ENCODE data around the gene ATP2A3.
"Not testable (repeated sequence)": the region's sequence is repeated elsewhere in the genome, so short reads cannot be mapped to it uniquely, and the experiment has no call there.

ATP2A3 gene

GRCh38 chr17:3991699-3992098, 27.5 kb upstream of the ATP2A3 start:
- DNase-seq (ENCODE audit: low read depth in 2 of 2): not testable (repeated sequence)

GRCh38 chr17:3990386-3991127, 26.3 kb upstream of the ATP2A3 start:
- no peak for DNase-seq (ENCODE audit: low read depth in 2 of 2)

GRCh38 chr17:3989041-3989886, 25.0 kb upstream of the ATP2A3 start:
- no peak for DNase-seq (ENCODE audit: low read depth in 2 of 2)

- DNase-seq (ENCODE audit: low read depth in 2 of 2): no peak
Observed at GRCh38 chr17:3988297-3989040, 24.2 kb upstream of the ATP2A3 start.

GRCh38 chr17:3986939-3987335, 22.7 kb upstream of the ATP2A3 start:
- no peak for DNase-seq (ENCODE audit: low read depth in 2 of 2)

GRCh38 chr17:3986270-3986938, 22.2 kb upstream of the ATP2A3 start:
- no peak for DNase-seq (ENCODE audit: low read depth in 2 of 2)

- DNase-seq (ENCODE audit: low read depth in 2 of 2): no peak
Observed at GRCh38 chr17:3985846-3986245, 21.6 kb upstream of the ATP2A3 start.

GRCh38 chr17:3983606-3984484, 19.6 kb upstream of the ATP2A3 start:
- DNase-seq (ENCODE audit: low read depth in 2 of 2): no peak

GRCh38 chr17:3982541-3983017, 18.3 kb upstream of the ATP2A3 start:
- no peak for DNase-seq (ENCODE audit: low read depth in 2 of 2)

- DNase-seq (ENCODE audit: low read depth in 2 of 2): no peak
Observed at GRCh38 chr17:3982113-3982512, 17.9 kb upstream of the ATP2A3 start.

- DNase-seq (ENCODE audit: low read depth in 2 of 2): no peak
Observed at GRCh38 chr17:3981455-3981854, 17.2 kb upstream of the ATP2A3 start.

- DNase-seq (ENCODE audit: low read depth in 2 of 2): no peak
Observed at GRCh38 chr17:3980381-3981014, 16.3 kb upstream of the ATP2A3 start.

- no peak for DNase-seq (ENCODE audit: low read depth in 2 of 2)
Observed at GRCh38 chr17:3979290-3979611, 15.0 kb upstream of the ATP2A3 start.

GRCh38 chr17:3978421-3979289, 14.4 kb upstream of the ATP2A3 start:
- DNase-seq (ENCODE audit: low read depth in 2 of 2): no peak

- no peak for DNase-seq (ENCODE audit: low read depth in 2 of 2)
Observed at GRCh38 chr17:3977387-3977786, 13.2 kb upstream of the ATP2A3 start.

GRCh38 chr17:3976675-3977171, 12.5 kb upstream of the ATP2A3 start:
- no peak for DNase-seq (ENCODE audit: low read depth in 2 of 2)

GRCh38 chr17:3974980-3975379, 10.7 kb upstream of the ATP2A3 start:
- DNase-seq (ENCODE audit: low read depth in 2 of 2): no peak

GRCh38 chr17:3974138-3974687, 10.0 kb upstream of the ATP2A3 start:
- DNase-seq (ENCODE audit: low read depth in 2 of 2): no peak
